Caco-2 (cell line): ENCODE data around the gene EXOSC5. TPM values are rescaled to one million over a fixed set of nuclear protein-coding genes. Genes with fewer than 3 reads are reported as not detected.

Experiments
- BruUV-seq: library from RNA; stranded (reverse); fragments of 400-500 nt; replicated peaks from 2 replicates; lab custom pipeline; 2021; lab: Mats Ljungman, UMichigan
- CTCF ChIA-PET: fragments of 300-600 bp; sonication (Branson Sonifier 250); formaldehyde crosslinking; loops from one replicate; lab custom pipeline; 2022; ENCODE audit warnings: antibody characterized with exemption; lab: Charles Lee
- POLR2A ChIA-PET: fragments of 300-600 bp; sonication (Branson Sonifier 250); formaldehyde crosslinking; loops from one replicate; lab custom pipeline; 2022; ENCODE audit warnings: antibody characterized with exemption; lab: Charles Lee
- DNase-seq, 2 experiments: peaks; one replicate each; pipeline versions ENCODE4 v3.0.0 to v3.0.0-alpha.2; 2020 to 2022
- H3K27me3 ChIP-seq: replicated peaks from 2 replicates; pipeline ENCODE4 v1.6.0; 2011; ENCODE audit warnings: low read length; ENCODE audit not compliant: control insufficient read depth, insufficient read depth
- H3K36me3 ChIP-seq: 2 replicates; pipeline ENCODE4 v1.5.1; 2011; ENCODE audit warnings: low read length; ENCODE audit not compliant: control insufficient read depth, insufficient read depth
- H3K4me1 ChIP-seq: fragments of 250-450 bp; sonication (Bioruptor Pico); 2 replicates; pipeline ENCODE4 v1.5.1; 2020; ENCODE audit warnings: mild to moderate bottlenecking
- H3K4me3 ChIP-seq: 2 replicates; pipeline ENCODE4 v1.5.1; 2011; ENCODE audit warnings: low read depth, mild to moderate bottlenecking, control low read depth, low read length
- H3K9me3 ChIP-seq: fragments of 250-450 bp; sonication (Bioruptor Pico); 2 replicates; pipeline ENCODE4 v1.5.1; 2020; ENCODE audit warnings: mild to moderate bottlenecking, moderate library complexity
- H3K27ac Mint-ChIP-seq: one replicate; pipeline ENCODE4 v1.8.0; 2022; ENCODE audit warnings: mixed read lengths; ENCODE audit not compliant: unreplicated experiment
- H3K27me3 Mint-ChIP-seq: one replicate; pipeline ENCODE4 v1.8.0; 2022; ENCODE audit warnings: mixed read lengths; ENCODE audit not compliant: insufficient read depth, unreplicated experiment
- H3K36me3 Mint-ChIP-seq: one replicate; pipeline ENCODE4 v1.8.0; 2022; ENCODE audit warnings: mild to moderate bottlenecking, mixed read lengths; ENCODE audit not compliant: insufficient read depth, unreplicated experiment
- H3K4me1 Mint-ChIP-seq: one replicate; pipeline ENCODE4 v1.8.0; 2022; ENCODE audit warnings: low read depth, mixed read lengths; ENCODE audit not compliant: unreplicated experiment
- H3K4me3 Mint-ChIP-seq: one replicate; pipeline ENCODE4 v1.8.0; 2022; ENCODE audit warnings: mild to moderate bottlenecking, moderate library complexity, mixed read lengths; ENCODE audit not compliant: unreplicated experiment
- H3K9me3 Mint-ChIP-seq: one replicate; pipeline ENCODE4 v1.8.0; 2022; ENCODE audit warnings: mixed read lengths; ENCODE audit not compliant: unreplicated experiment
- intact Hi-C: fragments of 100-400 bp; cut with micrococcal nuclease; formaldehyde crosslinking; loops from one replicate; pipeline ENCODE4 v1.10.0; 2022; ENCODE audit not compliant: unreplicated experiment
- total RNA-seq: library from RNA; stranded (reverse); gene quantifications from 2 replicates; pipeline ENCODE4 v1.2.3, GENCODE V29; 2022
- TF ChIP-seq, protein P1 (sequence below), 2 experiments: fragments of 200-600 bp in 1 of 2; IDR thresholded peaks; 1 replicate in 1 of 2; 2 replicates in 1 of 2; pipeline versions ENCODE4 v1.5.1 to v1.8.0; 2011 to 2022; ENCODE audit warnings: antibody characterized with exemption in 1 of 2, control low read depth in 1 of 2, inconsistent platforms in 1 of 2, low read depth in 1 of 2, low read length in 1 of 2, mild to moderate bottlenecking in 1 of 2, moderate library complexity in 1 of 2; ENCODE audit not compliant: insufficient read depth in 1 of 2, severe bottlenecking in 1 of 2, unreplicated experiment in 1 of 2

The EXOSC5 gene
- total RNA-seq, 1 experiment from 2014 or later: 36.6 TPM

- no peak overlapping the region for H3K27ac Mint-ChIP-seq
- H3K9me3 Mint-ChIP-seq: no peaks in the 10 kb centered on the region
- H3K27me3 Mint-ChIP-seq: no peaks in the 10 kb centered on the region
- ChIA-PET CTCF (no interaction called here), POLR2A (interaction anchor here (1.4 kb wide), 1 partner anchor 10 kb away, joined by 3 read pairs; no protein-coding TSS in a partner anchor)
- H3K4me3 Mint-ChIP-seq: peak overlapping the region; percentile 44
- peaks cover 10% of the 10 kb centered on the region for H3K36me3 Mint-ChIP-seq
- Histone ChIP-seq H3K36me3 (no peaks in the 10 kb centered on the region), H3K4me3 (no peak overlapping the region), H3K9me3 (no peaks in the 10 kb centered on the region), H3K27me3 (no peaks in the 10 kb centered on the region; the same call in 1 of the 2 replicates), H3K4me1 (0 out of 2 replicates have a peak, but pooled peaks cover 6% of the 10 kb centered on the region)
- intact Hi-C loops: no loop called here
- DNase-seq: no peak
- BruUV-seq: no TSS peak
- TF ChIP-seq, protein P1, sequence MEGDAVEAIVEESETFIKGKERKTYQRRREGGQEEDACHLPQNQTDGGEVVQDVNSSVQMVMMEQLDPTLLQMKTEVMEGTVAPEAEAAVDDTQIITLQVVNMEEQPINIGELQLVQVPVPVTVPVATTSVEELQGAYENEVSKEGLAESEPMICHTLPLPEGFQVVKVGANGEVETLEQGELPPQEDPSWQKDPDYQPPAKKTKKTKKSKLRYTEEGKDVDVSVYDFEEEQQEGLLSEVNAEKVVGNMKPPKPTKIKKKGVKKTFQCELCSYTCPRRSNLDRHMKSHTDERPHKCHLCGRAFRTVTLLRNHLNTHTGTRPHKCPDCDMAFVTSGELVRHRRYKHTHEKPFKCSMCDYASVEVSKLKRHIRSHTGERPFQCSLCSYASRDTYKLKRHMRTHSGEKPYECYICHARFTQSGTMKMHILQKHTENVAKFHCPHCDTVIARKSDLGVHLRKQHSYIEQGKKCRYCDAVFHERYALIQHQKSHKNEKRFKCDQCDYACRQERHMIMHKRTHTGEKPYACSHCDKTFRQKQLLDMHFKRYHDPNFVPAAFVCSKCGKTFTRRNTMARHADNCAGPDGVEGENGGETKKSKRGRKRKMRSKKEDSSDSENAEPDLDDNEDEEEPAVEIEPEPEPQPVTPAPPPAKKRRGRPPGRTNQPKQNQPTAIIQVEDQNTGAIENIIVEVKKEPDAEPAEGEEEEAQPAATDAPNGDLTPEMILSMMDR (IDR thresholded peaks at IDR 0.05; ENCODE audit: insufficient read depth in 1 of 2, low read depth in 1 of 2, low read length in 1 of 2, severe bottlenecking in 1 of 2, unreplicated experiment in 1 of 2): no peak
- peaks cover 15% of the 10 kb centered on the region for H3K4me1 Mint-ChIP-seq
Measured at GRCh38 chr19:41399525-41399924, 2.4 kb upstream of the EXOSC5 start.

GRCh38 chr19:41399091-41399490 lies 1.9 kb upstream of the EXOSC5 start:
- Mint-ChIP-seq H3K4me1 (peaks cover 15% of the 10 kb centered on the region), H3K27ac (no peak overlapping the region), H3K36me3 (peaks cover 10% of the 10 kb centered on the region), H3K9me3 (no peaks in the 10 kb centered on the region), H3K4me3 (peak overlapping the region; percentile 44), H3K27me3 (no peaks in the 10 kb centered on the region)
- no peak overlapping the region; the same call in 1 of the 2 replicates for H3K4me3 ChIP-seq
- no peaks in the 10 kb centered on the region for H3K36me3 ChIP-seq
- no TSS peak for BruUV-seq
- no peak for DNase-seq
- ChIA-PET POLR2A (interaction anchor here (1.4 kb wide), 1 partner anchor 10 kb away, joined by 3 read pairs; no protein-coding TSS in a partner anchor), CTCF (no interaction called here)
- intact Hi-C loops: no loop called here
- H3K4me1 ChIP-seq: 0 out of 2 replicates have a peak, but pooled peaks cover 6% of the 10 kb centered on the region
- TF ChIP-seq, protein P1 (IDR thresholded peaks at IDR 0.05; ENCODE audit: insufficient read depth in 1 of 2, low read depth in 1 of 2, low read length in 1 of 2, severe bottlenecking in 1 of 2, unreplicated experiment in 1 of 2): no peak
- H3K9me3 ChIP-seq: no peaks in the 10 kb centered on the region
- H3K27me3 ChIP-seq: no peaks in the 10 kb centered on the region; the same call in 1 of the 2 replicates

DNA sequence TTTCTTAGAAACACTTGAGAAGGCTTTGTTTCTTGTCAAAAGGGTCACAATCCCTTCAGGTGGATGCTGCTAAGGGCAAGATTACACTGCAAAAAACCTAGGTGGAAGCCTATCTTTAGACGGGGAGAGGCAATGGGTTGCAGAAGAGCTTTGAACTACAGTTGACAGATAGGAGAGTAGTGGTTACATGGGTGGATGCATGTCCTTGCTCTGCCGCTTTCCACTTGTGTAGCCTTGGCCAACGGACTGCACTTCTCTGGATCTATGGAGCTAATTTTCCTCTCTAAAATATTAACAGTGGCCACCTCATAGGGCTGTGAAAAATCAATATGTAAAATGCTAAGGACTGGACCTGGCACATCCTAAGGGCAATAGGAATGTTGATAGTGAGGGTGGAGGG lies 1.4 kb upstream of the EXOSC5 start:
- no peaks in the 10 kb centered on the region for H3K9me3 Mint-ChIP-seq
- H3K27me3 Mint-ChIP-seq: no peaks in the 10 kb centered on the region
- peaks cover 15% of the 10 kb centered on the region for H3K36me3 Mint-ChIP-seq
- H3K4me1 Mint-ChIP-seq: peaks cover 15% of the 10 kb centered on the region
- ChIA-PET POLR2A (interaction anchor here (1.0 to 1.4 kb wide), 2 partner anchors 11 to 41 kb away, joined by 3 read pairs; partner anchors contain the start of gene DMAC2), CTCF (no interaction called here)
- no peak for DNase-seq
- peak overlapping the region; percentile 99 for H3K4me3 Mint-ChIP-seq
- Histone ChIP-seq H3K27me3 (no peaks in the 10 kb centered on the region; the same call in 1 of the 2 replicates), H3K36me3 (no peaks in the 10 kb centered on the region), H3K4me1 (0 out of 2 replicates have a peak, but pooled peaks cover 6% of the 10 kb centered on the region), H3K4me3 (peak overlapping the region; percentile 97), H3K9me3 (no peaks in the 10 kb centered on the region)
- BruUV-seq: no TSS peak
- intact Hi-C loops: no loop called here
- TF ChIP-seq, protein P1 (IDR thresholded peaks at IDR 0.05; ENCODE audit: insufficient read depth in 1 of 2, low read depth in 1 of 2, low read length in 1 of 2, severe bottlenecking in 1 of 2, unreplicated experiment in 1 of 2): no peak
- peak overlapping the region; percentile 100 for H3K27ac Mint-ChIP-seq
